ENCODE data around the gene OCEL1.
"Not testable (repeated sequence)": the region's sequence is repeated elsewhere in the genome, so short reads cannot be mapped to it uniquely, and the experiment has no call there.

The OCEL1 gene

GRCh38 chr19:17183858-17184321 is 42.1 kb upstream of the OCEL1 start:
- H3K4me1 ChIP-seq (ENCODE audit: control insufficient read depth, insufficient read depth, low read depth, low read length) = no peaks in the 10 kb centered on the region
- H3K27ac ChIP-seq (ENCODE audit: low read length, poor library complexity, severe bottlenecking) = no peak overlapping the region
- DNase-seq = peak; percentile 42
- no peak overlapping the region for H2BK12ac ChIP-seq (ENCODE audit: low read length in 2 of 2)
- no peak overlapping the region for H2BK5ac ChIP-seq (ENCODE audit: low read depth, low read length, poor library complexity, severe bottlenecking)
- H4K91ac ChIP-seq (ENCODE audit: low read length) = no peak overlapping the region
- H3K18ac ChIP-seq (ENCODE audit: low read depth in 1 of 2, low read length in 2 of 2) = no peak overlapping the region
- H2BK15ac ChIP-seq (ENCODE audit: low read depth, poor library complexity, severe bottlenecking) = no peak overlapping the region
- H3K14ac ChIP-seq (ENCODE audit: low read length in 2 of 2) = no peak overlapping the region
- 84% methylated on average over 10 of the region's 11 CpGs for WGBS
- no peaks in the 10 kb centered on the region for H3K9me3 ChIP-seq (ENCODE audit: control insufficient read depth, low read length)
- no peak overlapping the region for H3K4ac ChIP-seq (ENCODE audit: low read depth in 1 of 2, low read length in 2 of 2)
- no peak overlapping the region for H3K23ac ChIP-seq (ENCODE audit: low read length in 2 of 2)
- H4K8ac ChIP-seq (ENCODE audit: low read length) = no peak overlapping the region
- H3K36me3 ChIP-seq (ENCODE audit: control insufficient read depth in 1 of 2, insufficient read depth in 2 of 2, low read depth in 1 of 2, low read length in 2 of 2) = peaks cover 79% of the 10 kb centered on the region in 2 experiments
- no peak overlapping the region for H2AK5ac ChIP-seq (ENCODE audit: low read length, severe bottlenecking)
- H2BK120ac ChIP-seq (ENCODE audit: low read depth, low read length) = no peak overlapping the region
- no peaks in the 10 kb centered on the region for H3K27me3 ChIP-seq (ENCODE audit: control insufficient read depth in 1 of 2, insufficient read depth in 1 of 2, low read length in 2 of 2)
- H3K4me2 ChIP-seq (ENCODE audit: low read length, poor library complexity, severe bottlenecking) = no peak overlapping the region
- no peak overlapping the region for H3K4me3 ChIP-seq (ENCODE audit: insufficient read depth in 1 of 2, low read depth in 1 of 2, low read length in 2 of 2)
- no peak overlapping the region for H3K9ac ChIP-seq (ENCODE audit: low read length)
- H2AFZ ChIP-seq (ENCODE audit: low read depth, low read length) = no peak overlapping the region
- H3K79me1 ChIP-seq (replicated peaks; ENCODE audit: low read length, poor library complexity, severe bottlenecking) = peaks cover 13% of the 10 kb centered on the region

- Histone ChIP-seq H3K36me3 (ENCODE audit: control insufficient read depth in 1 of 2, insufficient read depth in 2 of 2, low read depth in 1 of 2, low read length in 2 of 2) (peaks cover 80 to 82% of the 10 kb centered on the region in 2 experiments), H4K8ac (ENCODE audit: low read length) (no peak overlapping the region)
- WGBS = 93% methylated on average over 12 of the region's 12 CpGs
Measured at GRCh38 chr19:17184371-17184841, 41.6 kb upstream of the OCEL1 start.

GRCh38 chr19:17185590-17185989 is 40.4 kb upstream of the OCEL1 start:
- Histone ChIP-seq H3K27ac (ENCODE audit: low read length, poor library complexity, severe bottlenecking) (no peak overlapping the region), H2BK15ac (ENCODE audit: low read depth, poor library complexity, severe bottlenecking) (no peak overlapping the region), H4K91ac (ENCODE audit: low read length) (no peak overlapping the region), H3K4me3 (ENCODE audit: insufficient read depth in 1 of 2, low read depth in 1 of 2, low read length in 2 of 2) (no peak overlapping the region), H2BK12ac (ENCODE audit: low read length in 2 of 2) (no peak overlapping the region), H3K9me3 (ENCODE audit: control insufficient read depth, low read length) (no peaks in the 10 kb centered on the region), H3K4me1 (ENCODE audit: control insufficient read depth, insufficient read depth, low read depth, low read length) (no peaks in the 10 kb centered on the region), H3K9ac (ENCODE audit: low read length) (no peak overlapping the region), H2AFZ (ENCODE audit: low read depth, low read length) (no peak overlapping the region), H2BK120ac (ENCODE audit: low read depth, low read length) (no peak overlapping the region), H3K23ac (ENCODE audit: low read length in 2 of 2) (no peak overlapping the region), H3K14ac (ENCODE audit: low read length in 2 of 2) (no peak overlapping the region), H3K18ac (ENCODE audit: low read depth in 1 of 2, low read length in 2 of 2) (no peak overlapping the region), H3K79me1 (replicated peaks; ENCODE audit: low read length, poor library complexity, severe bottlenecking) (peaks cover 12% of the 10 kb centered on the region), H2AK5ac (ENCODE audit: low read length, severe bottlenecking) (no peak overlapping the region), H4K8ac (ENCODE audit: low read length) (no peak overlapping the region), H2BK5ac (ENCODE audit: low read depth, low read length, poor library complexity, severe bottlenecking) (no peak overlapping the region), H3K4me2 (ENCODE audit: low read length, poor library complexity, severe bottlenecking) (no peak overlapping the region), H3K36me3 (ENCODE audit: control insufficient read depth in 1 of 2, insufficient read depth in 2 of 2, low read depth in 1 of 2, low read length in 2 of 2) (peaks cover 87 to 88% of the 10 kb centered on the region in 2 experiments), H3K27me3 (ENCODE audit: control insufficient read depth in 1 of 2, insufficient read depth in 1 of 2, low read length in 2 of 2) (no peaks in the 10 kb centered on the region), H3K4ac (ENCODE audit: low read depth in 1 of 2, low read length in 2 of 2) (no peak overlapping the region)
- DNase-seq = no peak
- 90% methylated on average over 8 of the region's 8 CpGs for WGBS

More at GRCh38 chr19:17184371-17184841, 41.6 kb upstream of the OCEL1 start:
- Histone ChIP-seq H2AFZ (ENCODE audit: low read depth, low read length) (no peak overlapping the region), H3K4ac (ENCODE audit: low read depth in 1 of 2, low read length in 2 of 2) (no peak overlapping the region), H4K91ac (ENCODE audit: low read length) (peak overlapping the region; percentile 48), H3K27ac (ENCODE audit: low read length, poor library complexity, severe bottlenecking) (no peak overlapping the region), H3K18ac (ENCODE audit: low read depth in 1 of 2, low read length in 2 of 2) (peak overlapping the region in 1 of 2 experiments; percentile 0), H2BK5ac (ENCODE audit: low read depth, low read length, poor library complexity, severe bottlenecking) (no peak overlapping the region), H3K4me2 (ENCODE audit: low read length, poor library complexity, severe bottlenecking) (no peak overlapping the region), H2BK120ac (ENCODE audit: low read depth, low read length) (no peak overlapping the region), H3K14ac (ENCODE audit: low read length in 2 of 2) (no peak overlapping the region), H3K27me3 (ENCODE audit: control insufficient read depth in 1 of 2, insufficient read depth in 1 of 2, low read length in 2 of 2) (no peaks in the 10 kb centered on the region), H3K9me3 (ENCODE audit: control insufficient read depth, low read length) (no peaks in the 10 kb centered on the region), H3K79me1 (replicated peaks; ENCODE audit: low read length, poor library complexity, severe bottlenecking) (peaks cover 13% of the 10 kb centered on the region), H2AK5ac (ENCODE audit: low read length, severe bottlenecking) (no peak overlapping the region), H2BK15ac (ENCODE audit: low read depth, poor library complexity, severe bottlenecking) (no peak overlapping the region), H3K4me3 (ENCODE audit: insufficient read depth in 1 of 2, low read depth in 1 of 2, low read length in 2 of 2) (no peak overlapping the region), H3K4me1 (ENCODE audit: control insufficient read depth, insufficient read depth, low read depth, low read length) (no peaks in the 10 kb centered on the region), H2BK12ac (ENCODE audit: low read length in 2 of 2) (no peak overlapping the region), H3K9ac (ENCODE audit: low read length) (no peak overlapping the region), H3K23ac (ENCODE audit: low read length in 2 of 2) (no peak overlapping the region)
- peak; percentile 39 for DNase-seq

GRCh38 chr19:17191736-17192135 is 34.3 kb upstream of the OCEL1 start:
- not testable (repeated sequence) for H4K8ac ChIP-seq (ENCODE audit: low read length); H4K91ac ChIP-seq (ENCODE audit: low read length); H2BK5ac ChIP-seq (ENCODE audit: low read depth, low read length, poor library complexity, severe bottlenecking); H3K4ac ChIP-seq (ENCODE audit: low read depth in 1 of 2, low read length in 2 of 2); H3K27me3 ChIP-seq (ENCODE audit: control insufficient read depth in 1 of 2, insufficient read depth in 1 of 2, low read length in 2 of 2); H3K9ac ChIP-seq (ENCODE audit: low read length); H2AFZ ChIP-seq (ENCODE audit: low read depth, low read length); H3K27ac ChIP-seq (ENCODE audit: low read length, poor library complexity, severe bottlenecking); DNase-seq; H3K23ac ChIP-seq (ENCODE audit: low read length in 2 of 2); H3K14ac ChIP-seq (ENCODE audit: low read length in 2 of 2); H3K4me1 ChIP-seq (ENCODE audit: control insufficient read depth, insufficient read depth, low read depth, low read length); H3K4me2 ChIP-seq (ENCODE audit: low read length, poor library complexity, severe bottlenecking); H2BK12ac ChIP-seq (ENCODE audit: low read length in 2 of 2); H2AK5ac ChIP-seq (ENCODE audit: low read length, severe bottlenecking); H3K4me3 ChIP-seq (ENCODE audit: insufficient read depth in 1 of 2, low read depth in 1 of 2, low read length in 2 of 2); H2BK15ac ChIP-seq (ENCODE audit: low read depth, poor library complexity, severe bottlenecking); H2BK120ac ChIP-seq (ENCODE audit: low read depth, low read length); H3K9me3 ChIP-seq (ENCODE audit: control insufficient read depth, low read length); H3K18ac ChIP-seq (ENCODE audit: low read depth in 1 of 2, low read length in 2 of 2)
- 87% methylated on average over 6 of the region's 6 CpGs for WGBS
- Histone ChIP-seq H3K36me3 (ENCODE audit: control insufficient read depth in 1 of 2, insufficient read depth in 2 of 2, low read depth in 1 of 2, low read length in 2 of 2) (peaks cover 86 to 89% of the 10 kb centered on the region in 2 experiments), H3K79me1 (replicated peaks; ENCODE audit: low read length, poor library complexity, severe bottlenecking) (peaks cover 29% of the 10 kb centered on the region)

Data from mesenchymal stem cell (in vitro differentiated cells and primary cell).